A673 (cell line): Measurements from ENCODE around the gene TFF1.

ENCODE experiments used
- CTCF ChIP-seq: fragments of 300-800, 200-600 bp; sonication (generic); conservative IDR thresholded peaks from 2 replicates; pipeline ENCODE4 v1.5.1; 2017; ENCODE audit warnings: low read depth, mild to moderate bottlenecking, antibody characterized with exemption, low read length, moderate library complexity, mixed read lengths
- EZH2 ChIP-seq: fragments of 200-600 bp; sonication (generic); IDR thresholded peaks from 2 replicates; pipeline ENCODE4 v1.6.1; 2017; ENCODE audit warnings: borderline replicate concordance, low read depth, mild to moderate bottlenecking, mixed read lengths, antibody characterized with exemption, low read length; ENCODE audit not compliant: poor library complexity, severe bottlenecking

- TF ChIP-seq CTCF (peak; percentile 70), EZH2 (no peak)
Measured at GRCh38 chr21:42381347-42381984, 15.1 kb upstream of the TFF1 start.
